Keratinocyte (primary cell): ENCODE data around the gene RBM19. TPM values are rescaled to one million over a fixed set of nuclear protein-coding genes. Genes with fewer than 3 reads are reported as not detected.

Experiments used
- DNase-seq: peaks from one replicate; pipeline ENCODE4 v3.0.0-alpha.2; 2011; ENCODE audit warnings: low read depth, missing footprints, low spot score
- FAIRE-seq: peaks from 2 replicates; lab custom pipeline; 2011; peaks lifted over from hg19 to GRCh38; lab: Jason Lieb, UNC
- H2AFZ ChIP-seq: 2 replicates; pipeline ENCODE4 v1.6.0; 2012; ENCODE audit warnings: low read length, control low read depth, inconsistent platforms; ENCODE audit not compliant: control insufficient read depth
- H3K27ac ChIP-seq: 2 replicates; pipeline ENCODE4 v1.5.1; 2011; ENCODE audit warnings: low read length; ENCODE audit not compliant: control insufficient read depth, insufficient read depth
- H3K27me3 ChIP-seq: 3 replicates; pipeline ENCODE4 v1.6.0; 2011; ENCODE audit warnings: low read length; ENCODE audit not compliant: control insufficient read depth, insufficient read depth; ENCODE audit errors: extremely low read depth
- H3K36me3 ChIP-seq, 2 experiments: 2 replicates in 1 of 2; 3 replicates in 1 of 2; pipeline ENCODE4 v1.5.1; 2011; ENCODE audit warnings: low read length in 2 of 2, mild to moderate bottlenecking in 1 of 2; ENCODE audit not compliant: control insufficient read depth in 2 of 2, insufficient read depth in 2 of 2; ENCODE audit errors: extremely low read depth in 1 of 2
- H3K4me1 ChIP-seq: 3 replicates; pipeline ENCODE4 v1.5.1; 2011; ENCODE audit warnings: low read length; ENCODE audit not compliant: control insufficient read depth, insufficient read depth; ENCODE audit errors: extremely low read depth
- H3K4me2 ChIP-seq: 3 replicates; pipeline ENCODE4 v1.6.0; 2011; ENCODE audit warnings: low read depth, low read length; ENCODE audit not compliant: control insufficient read depth, insufficient read depth; ENCODE audit errors: extremely low read depth
- H3K4me3 ChIP-seq, 3 experiments: fragments of 200-600 bp in 1 of 3; sonication (generic) in 1 of 3; 2 replicates in 2 of 3; 3 replicates in 1 of 3; pipeline ENCODE4 v1.5.1; 2011 to 2016; ENCODE audit warnings: low read length in 3 of 3, mild to moderate bottlenecking in 3 of 3, control low read depth in 2 of 3, inconsistent platforms in 1 of 3, low read depth in 1 of 3, mixed read lengths in 1 of 3, mixed run types in 1 of 3, moderate library complexity in 1 of 3; ENCODE audit not compliant: control insufficient read depth in 2 of 3, insufficient read depth in 2 of 3; ENCODE audit errors: extremely low read depth in 1 of 3
- H3K79me2 ChIP-seq: 2 replicates; pipeline ENCODE4 v1.6.0; 2012; ENCODE audit warnings: low read length; ENCODE audit not compliant: control insufficient read depth, insufficient read depth
- H3K9ac ChIP-seq: 3 replicates; pipeline ENCODE4 v1.6.0; 2011; ENCODE audit warnings: low read length; ENCODE audit not compliant: control insufficient read depth, insufficient read depth; ENCODE audit errors: extremely low read depth
- H3K9me1 ChIP-seq: 3 replicates; pipeline ENCODE4 v1.6.0; 2011; ENCODE audit warnings: low read length; ENCODE audit not compliant: control insufficient read depth, insufficient read depth; ENCODE audit errors: extremely low read depth
- H3K9me3 ChIP-seq: 2 replicates; pipeline ENCODE4 v1.5.1; 2012; ENCODE audit warnings: low read depth, low read length; ENCODE audit not compliant: control insufficient read depth
- H4K20me1 ChIP-seq: 3 replicates; pipeline ENCODE4 v1.6.0; 2011; ENCODE audit warnings: low read length; ENCODE audit not compliant: control insufficient read depth, insufficient read depth; ENCODE audit errors: extremely low read depth
- EZH2 ChIP-seq: IDR thresholded peaks from one replicate; pipeline ENCODE4 v1.6.1; 2012; ENCODE audit warnings: inconsistent platforms, mild to moderate bottlenecking, low read length, moderate library complexity
- dilution Hi-C: fragments of 300-500 bp; cut with MboI; formaldehyde crosslinking; loops from one replicate; pipeline ENCODE4 v1.7.0; 2020; ENCODE audit warnings: low sequenced_read_pairs; ENCODE audit not compliant: extremely low pct_ligation_motif_present
- polyA plus RNA-seq, 5 experiments: library from polyadenylated mRNA; depleted of rRNA in 3 of 5; stranded (reverse) in 3 of 5; stranded (forward) in 1 of 5; unstranded in 1 of 5; fragments of >200 nt; gene quantifications; 1 replicate in 1 of 5; 2 replicates in 3 of 5; 3 replicates in 1 of 5; pipeline versions ENCODE4 v1.2.1 to v1.2.3, GENCODE V29; 2011 to 2012; ENCODE audit warnings: missing spikeins in 2 of 5, low read depth in 1 of 5, low replicate concordance in 1 of 5
- TF ChIP-seq, protein P1 (sequence below), 3 experiments: IDR thresholded peaks in 1 of 3; conservative IDR thresholded peaks in 1 of 3; optimal IDR thresholded peaks in 1 of 3; 2 replicates in 2 of 3; 3 replicates in 1 of 3; pipeline versions ENCODE3 to v1.5.1; 2011; ENCODE audit warnings: low read length in 3 of 3, mild to moderate bottlenecking in 3 of 3, moderate library complexity in 2 of 3, control low read depth in 1 of 3, inconsistent platforms in 1 of 3; ENCODE audit not compliant: insufficient read depth in 2 of 3; ENCODE audit errors: extremely low read depth in 1 of 3

RBM19 gene
- polyA plus RNA-seq, 1 donor (not counting 4 experiments of a cell fraction or from before 2014, with no cell fraction given), result 14.6 TPM

DNA sequence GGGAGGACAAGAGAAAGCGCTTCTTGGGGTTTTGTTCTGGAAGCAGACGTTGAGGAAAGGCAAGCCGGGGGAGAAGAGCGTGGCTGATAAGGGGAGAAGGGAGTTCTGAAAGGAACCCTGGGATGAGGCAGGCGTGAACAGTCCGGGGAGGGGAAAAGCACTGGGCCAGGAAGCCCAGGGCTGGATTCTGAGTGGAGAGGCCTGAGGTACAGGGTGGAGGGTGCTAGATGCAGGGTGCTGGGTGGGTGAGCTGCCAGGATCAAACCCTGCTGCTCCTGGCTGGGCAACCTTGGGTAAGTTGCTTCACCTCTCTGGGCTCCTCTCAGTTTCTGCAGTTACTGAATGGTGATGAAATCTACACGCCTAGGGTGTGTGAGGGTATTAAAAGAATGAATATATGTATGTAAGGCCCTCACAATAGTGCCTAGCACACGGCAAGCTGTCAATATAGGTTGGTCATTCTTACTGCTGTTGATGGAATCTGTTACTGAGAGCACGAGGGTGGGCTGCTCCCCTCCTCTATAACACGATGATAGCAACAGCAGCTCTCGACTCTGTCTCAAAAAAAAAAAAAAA lies 138.5 kb downstream of the RBM19 start:
- H4K20me1 ChIP-seq, result no peaks in the 10 kb centered on the region
- no peak overlapping the region for H3K27ac ChIP-seq
- FAIRE-seq, result no peak
- H3K9me1 ChIP-seq, result no peaks in the 10 kb centered on the region
- H3K4me2 ChIP-seq, result no peak overlapping the region
- H3K4me1 ChIP-seq, result no peaks in the 10 kb centered on the region
- H3K9ac ChIP-seq, result no peak overlapping the region
- TF ChIP-seq, protein P1, sequence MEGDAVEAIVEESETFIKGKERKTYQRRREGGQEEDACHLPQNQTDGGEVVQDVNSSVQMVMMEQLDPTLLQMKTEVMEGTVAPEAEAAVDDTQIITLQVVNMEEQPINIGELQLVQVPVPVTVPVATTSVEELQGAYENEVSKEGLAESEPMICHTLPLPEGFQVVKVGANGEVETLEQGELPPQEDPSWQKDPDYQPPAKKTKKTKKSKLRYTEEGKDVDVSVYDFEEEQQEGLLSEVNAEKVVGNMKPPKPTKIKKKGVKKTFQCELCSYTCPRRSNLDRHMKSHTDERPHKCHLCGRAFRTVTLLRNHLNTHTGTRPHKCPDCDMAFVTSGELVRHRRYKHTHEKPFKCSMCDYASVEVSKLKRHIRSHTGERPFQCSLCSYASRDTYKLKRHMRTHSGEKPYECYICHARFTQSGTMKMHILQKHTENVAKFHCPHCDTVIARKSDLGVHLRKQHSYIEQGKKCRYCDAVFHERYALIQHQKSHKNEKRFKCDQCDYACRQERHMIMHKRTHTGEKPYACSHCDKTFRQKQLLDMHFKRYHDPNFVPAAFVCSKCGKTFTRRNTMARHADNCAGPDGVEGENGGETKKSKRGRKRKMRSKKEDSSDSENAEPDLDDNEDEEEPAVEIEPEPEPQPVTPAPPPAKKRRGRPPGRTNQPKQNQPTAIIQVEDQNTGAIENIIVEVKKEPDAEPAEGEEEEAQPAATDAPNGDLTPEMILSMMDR (optimal IDR thresholded peaks at IDR 0.05 in 1 of 3, IDR thresholded peaks at IDR 0.05 in 1 of 3, conservative IDR thresholded peaks at IDR 0.05 in 1 of 3; ENCODE audit: extremely low read depth in 1 of 3, insufficient read depth in 2 of 3, low read length in 3 of 3), result no peak
- TF ChIP-seq EZH2, result no peak
- H2AFZ ChIP-seq, result no peak overlapping the region
- peaks cover under 1 to 4% of the 10 kb centered on the region in 2 experiments for H3K36me3 ChIP-seq
- H3K4me3 ChIP-seq, result no peak overlapping the region
- H3K79me2 ChIP-seq, result no peaks in the 10 kb centered on the region
- H3K27me3 ChIP-seq, result no peaks in the 10 kb centered on the region
- DNase-seq, result no peak
- H3K9me3 ChIP-seq, result no peaks in the 10 kb centered on the region
- dilution Hi-C loops, result no loop called here

- Histone ChIP-seq H3K4me2 (no peak overlapping the region), H3K79me2 (no peaks in the 10 kb centered on the region), H3K9me1 (no peaks in the 10 kb centered on the region), H3K9me3 (no peaks in the 10 kb centered on the region), H3K27me3 (no peaks in the 10 kb centered on the region), H3K9ac (no peak overlapping the region), H3K36me3 (peaks cover 3 to 4% of the 10 kb centered on the region in 2 experiments), H2AFZ (no peak overlapping the region), H3K27ac (no peak overlapping the region), H3K4me3 (no peak overlapping the region), H3K4me1 (no peaks in the 10 kb centered on the region), H4K20me1 (no peaks in the 10 kb centered on the region)
- DNase-seq (no peak), FAIRE-seq (no peak)
- TF ChIP-seq, protein P1 (optimal IDR thresholded peaks at IDR 0.05 in 1 of 3, IDR thresholded peaks at IDR 0.05 in 1 of 3, conservative IDR thresholded peaks at IDR 0.05 in 1 of 3; ENCODE audit: extremely low read depth in 1 of 3, insufficient read depth in 2 of 3, low read length in 3 of 3), result no peak
- no peak for TF ChIP-seq EZH2
- dilution Hi-C loops, result no loop called here
Measured at GRCh38 chr12:113826805-113827538, 139.2 kb downstream of the RBM19 start.
